SU-DHL-6 (cell line): Measurements from ENCODE around the gene UBL3.

Experiments
- H2AFZ ChIP-seq: fragments of 200-600 bp; sonication (generic); 2 replicates; pipeline ENCODE4 v1.6.1; 2014; ENCODE audit warnings: low read depth, mild to moderate bottlenecking, moderate library complexity, mixed read lengths, antibody characterized with exemption, low read length; ENCODE audit not compliant: severe bottlenecking
- H3F3A ChIP-seq: fragments of 200-600 bp; shearing (Covaris generic); 2 replicates; pipeline ENCODE4 v1.6.0; 2016; ENCODE audit warnings: antibody characterized with exemption, mild to moderate bottlenecking; ENCODE audit not compliant: insufficient read depth
- H3K27ac ChIP-seq: fragments of 200-600 bp; sonication (generic); 2 replicates; pipeline ENCODE4 v1.5.1; 2016; ENCODE audit warnings: low read depth, mild to moderate bottlenecking, low read length, moderate library complexity, mixed read lengths
- H3K27me3 ChIP-seq: fragments of 200-600 bp; sonication (generic), shearing (Covaris generic); 2 replicates; pipeline ENCODE4 v1.6.0; 2014; ENCODE audit warnings: mild to moderate bottlenecking, low read length
- H3K36me3 ChIP-seq: fragments of 200-600 bp; sonication (generic); 2 replicates; pipeline ENCODE4 v1.6.1; 2014; ENCODE audit warnings: mild to moderate bottlenecking, low read length, mixed read lengths
- H3K4me2 ChIP-seq: fragments of 300-600, 200-600 bp; shearing (Covaris generic), sonication (generic); 2 replicates; pipeline ENCODE4 v1.6.0; 2014; ENCODE audit warnings: low read length, low read depth, mild to moderate bottlenecking; ENCODE audit not compliant: poor library complexity, severe bottlenecking
- H3K4me3 ChIP-seq: fragments of 200-600 bp; sonication (generic); 2 replicates; pipeline ENCODE4 v1.5.1; 2014; ENCODE audit warnings: antibody characterized with exemption, low read length, mild to moderate bottlenecking, mixed read lengths; ENCODE audit not compliant: insufficient read depth, poor library complexity, severe bottlenecking
- H3K79me2 ChIP-seq: fragments of 200-600 bp; sonication (generic); 2 replicates; pipeline ENCODE4 v1.6.1; 2014; ENCODE audit warnings: mild to moderate bottlenecking, low read length, moderate library complexity; ENCODE audit not compliant: insufficient read depth
- H3K9ac ChIP-seq: fragments of 200-600 bp; sonication (generic); 2 replicates; pipeline ENCODE4 v1.7.0; 2014; ENCODE audit warnings: mild to moderate bottlenecking, low read length
- H3K9me2 ChIP-seq: fragments of 200-600 bp; sonication (generic); replicated peaks from 2 replicates; pipeline ENCODE4 v1.6.1; 2014; ENCODE audit warnings: low read length; ENCODE audit not compliant: insufficient read depth
- H3K9me3 ChIP-seq: fragments of 200-600 bp; sonication (generic); 2 replicates; pipeline ENCODE4 v1.6.1; 2014; ENCODE audit warnings: low read length, mixed read lengths; ENCODE audit not compliant: insufficient read depth
- H4K20me1 ChIP-seq: fragments of 200-600 bp; sonication (generic); 2 replicates; pipeline ENCODE4 v1.6.1; 2014; ENCODE audit warnings: low read depth, mild to moderate bottlenecking, antibody characterized with exemption, low read length, moderate library complexity, mixed read lengths
- EZH2phosphoT487 ChIP-seq: fragments of 200-600 bp; sonication (generic), shearing (Covaris generic); conservative IDR thresholded peaks from 2 replicates; pipeline ENCODE4 v1.6.1; 2018; ENCODE audit warnings: mild to moderate bottlenecking, antibody characterized with exemption, low read length, moderate library complexity, mixed read lengths
- TF ChIP-seq, protein P1 (sequence below): fragments of 200-600 bp; sonication (generic); IDR thresholded peaks from one replicate; pipeline ENCODE4 v1.5.1; 2017; ENCODE audit warnings: antibody characterized with exemption, mild to moderate bottlenecking, low read length, moderate library complexity; ENCODE audit not compliant: insufficient read depth, poor library complexity, severe bottlenecking

Gene UBL3

DNA sequence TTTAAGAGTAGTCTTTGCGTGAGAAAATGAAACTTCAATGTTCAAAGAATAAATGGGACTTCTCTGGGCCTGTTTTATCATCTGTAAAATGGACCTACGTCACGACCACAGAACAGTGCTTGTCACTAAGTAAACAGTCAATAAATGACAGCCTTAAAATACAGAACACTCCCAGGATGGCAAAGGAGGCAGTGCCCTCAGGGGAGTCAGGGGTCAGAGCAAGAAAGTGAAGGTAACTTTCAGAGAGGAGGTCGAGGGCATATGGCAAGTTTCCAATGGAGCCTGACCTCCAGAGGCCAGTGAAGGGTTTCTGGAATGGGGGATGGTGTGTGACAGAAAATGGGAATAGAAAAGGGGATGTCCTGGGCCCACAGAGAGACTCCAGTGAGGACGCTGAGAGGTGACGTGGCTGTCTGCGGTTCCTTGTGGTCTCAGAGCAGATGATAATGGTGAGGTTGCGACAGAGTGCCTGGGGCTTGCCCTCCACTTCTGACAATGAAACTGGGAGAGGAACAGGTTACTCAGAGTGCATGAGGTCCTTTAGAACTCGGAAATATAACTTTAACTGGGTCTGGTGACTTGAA lies 91.8 kb downstream of the UBL3 start:
- Histone ChIP-seq H3K27me3 (no peaks in the 10 kb centered on the region), H2AFZ (no peak overlapping the region), H3K36me3 (no peaks in the 10 kb centered on the region), H3K4me3 (no peak overlapping the region), H3K27ac (no peak overlapping the region), H3K9ac (no peak overlapping the region), H4K20me1 (no peaks in the 10 kb centered on the region), H3K9me2 (no peaks in the 10 kb centered on the region), H3K4me2 (no peak overlapping the region), H3K9me3 (no peaks in the 10 kb centered on the region), H3K79me2 (no peaks in the 10 kb centered on the region), H3F3A (no peaks in the 10 kb centered on the region)
- TF ChIP-seq, protein P1, sequence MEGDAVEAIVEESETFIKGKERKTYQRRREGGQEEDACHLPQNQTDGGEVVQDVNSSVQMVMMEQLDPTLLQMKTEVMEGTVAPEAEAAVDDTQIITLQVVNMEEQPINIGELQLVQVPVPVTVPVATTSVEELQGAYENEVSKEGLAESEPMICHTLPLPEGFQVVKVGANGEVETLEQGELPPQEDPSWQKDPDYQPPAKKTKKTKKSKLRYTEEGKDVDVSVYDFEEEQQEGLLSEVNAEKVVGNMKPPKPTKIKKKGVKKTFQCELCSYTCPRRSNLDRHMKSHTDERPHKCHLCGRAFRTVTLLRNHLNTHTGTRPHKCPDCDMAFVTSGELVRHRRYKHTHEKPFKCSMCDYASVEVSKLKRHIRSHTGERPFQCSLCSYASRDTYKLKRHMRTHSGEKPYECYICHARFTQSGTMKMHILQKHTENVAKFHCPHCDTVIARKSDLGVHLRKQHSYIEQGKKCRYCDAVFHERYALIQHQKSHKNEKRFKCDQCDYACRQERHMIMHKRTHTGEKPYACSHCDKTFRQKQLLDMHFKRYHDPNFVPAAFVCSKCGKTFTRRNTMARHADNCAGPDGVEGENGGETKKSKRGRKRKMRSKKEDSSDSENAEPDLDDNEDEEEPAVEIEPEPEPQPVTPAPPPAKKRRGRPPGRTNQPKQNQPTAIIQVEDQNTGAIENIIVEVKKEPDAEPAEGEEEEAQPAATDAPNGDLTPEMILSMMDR: no peak
- TF ChIP-seq EZH2phosphoT487: no peak

DNA sequence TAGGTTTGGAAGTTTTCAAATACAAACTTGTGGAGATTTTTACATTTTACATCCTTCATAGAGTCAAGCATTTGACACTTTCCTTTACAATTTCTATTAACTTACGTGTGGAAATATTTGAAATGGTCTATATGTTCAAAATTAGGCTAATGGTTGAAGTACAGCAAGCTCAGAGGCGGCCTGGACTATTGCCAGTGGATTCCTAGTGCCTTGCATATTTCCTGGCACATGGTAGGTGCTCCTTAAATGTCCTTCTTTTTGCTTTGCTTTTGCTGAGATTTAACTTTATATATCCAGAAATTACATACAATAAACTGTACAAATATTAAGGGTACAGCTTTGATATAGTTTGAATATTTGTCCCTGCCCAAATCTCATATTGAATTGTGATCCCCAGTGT lies 93.9 kb downstream of the UBL3 start:
- TF ChIP-seq, protein P1: no peak
- no peak for TF ChIP-seq EZH2phosphoT487
- H3K4me2 ChIP-seq: no peak overlapping the region
- no peak overlapping the region for H3K4me3 ChIP-seq
- H2AFZ ChIP-seq: no peak overlapping the region
- no peaks in the 10 kb centered on the region for H3K9me3 ChIP-seq
- H3K36me3 ChIP-seq: no peaks in the 10 kb centered on the region
- H3K9ac ChIP-seq: no peak overlapping the region
- no peaks in the 10 kb centered on the region for H3F3A ChIP-seq
- no peaks in the 10 kb centered on the region for H3K79me2 ChIP-seq
- no peaks in the 10 kb centered on the region for H3K9me2 ChIP-seq
- H3K27me3 ChIP-seq: no peaks in the 10 kb centered on the region
- H3K27ac ChIP-seq: no peak overlapping the region
- H4K20me1 ChIP-seq: no peaks in the 10 kb centered on the region

DNA sequence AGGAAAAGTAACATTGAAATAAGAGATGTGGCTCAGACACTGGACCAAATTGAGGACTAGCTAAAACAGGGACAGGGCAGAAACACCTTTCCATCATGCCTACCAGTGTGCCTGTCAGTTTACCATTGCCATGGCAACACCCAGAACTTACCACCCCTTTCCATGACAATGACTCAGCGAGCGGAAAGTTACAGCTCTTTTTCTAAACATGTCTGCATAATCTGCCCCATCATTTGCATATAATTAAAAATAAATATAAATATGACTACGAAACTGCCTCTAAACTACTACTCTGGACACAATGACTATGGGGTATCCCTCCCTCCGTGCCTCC lies 96.0 kb downstream of the UBL3 start:
- Histone ChIP-seq H3K4me2 (no peak overlapping the region), H3K27ac (no peak overlapping the region), H3K36me3 (no peaks in the 10 kb centered on the region), H3K9ac (no peak overlapping the region), H3K9me3 (no peaks in the 10 kb centered on the region), H3K27me3 (no peaks in the 10 kb centered on the region), H3K9me2 (no peaks in the 10 kb centered on the region), H4K20me1 (no peaks in the 10 kb centered on the region), H2AFZ (no peak overlapping the region), H3K4me3 (no peak overlapping the region), H3F3A (no peaks in the 10 kb centered on the region), H3K79me2 (no peaks in the 10 kb centered on the region)
- TF ChIP-seq EZH2phosphoT487: no peak
- TF ChIP-seq, protein P1: no peak
